ENCODE measurements around the gene BGN. TPM values are rescaled to one million over a fixed set of nuclear protein-coding genes. Genes with fewer than 3 reads are reported as not detected.

The BGN gene
- total RNA-seq, 1 experiment from 2014 or later, result 1.2 TPM

DNA sequence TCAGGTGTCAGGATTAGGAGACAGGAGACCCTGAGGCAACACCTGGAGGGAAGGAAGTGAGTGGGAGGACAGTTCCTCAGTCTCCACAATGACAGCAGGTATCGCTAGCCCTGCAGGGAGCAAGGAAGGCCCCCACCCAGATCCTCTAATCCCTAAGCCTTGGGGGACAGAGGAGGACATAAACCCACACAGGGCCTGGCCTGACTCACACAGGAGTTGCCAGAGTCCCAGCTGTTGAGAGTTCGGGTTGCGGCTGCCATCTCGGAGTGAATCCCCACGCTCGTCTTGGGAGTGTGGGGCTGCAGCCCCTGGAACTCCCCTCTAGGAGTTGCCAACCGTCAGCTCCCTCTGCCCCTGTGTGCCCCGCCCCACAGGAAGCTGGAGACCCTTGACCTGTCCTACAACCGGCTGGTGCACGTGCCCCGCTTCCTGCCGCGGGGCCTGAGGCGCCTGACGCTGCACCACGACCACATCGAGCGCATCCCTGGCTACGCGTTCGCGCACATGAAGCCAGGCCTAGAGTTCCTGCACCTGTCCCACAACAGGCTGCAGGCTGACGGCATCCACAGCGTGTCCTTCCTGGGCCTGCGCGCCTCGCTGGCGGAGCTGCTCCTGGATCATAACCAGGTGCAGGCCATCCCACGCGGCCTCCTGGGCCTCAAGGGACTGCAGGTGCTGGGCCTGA is 9.2 kb upstream of the BGN start:
- H3K4me1 Mint-ChIP-seq, result peaks cover 0 to 2% of the 10 kb centered on the region in 2 experiments; a peak in 1 of 4 replicates
- H2BK20ac ChIP-seq (ENCODE audit: low read depth, low read length, poor library complexity, severe bottlenecking), result no peak overlapping the region
- no peak overlapping the region for H3K27ac ChIP-seq (ENCODE audit: insufficient read length, low read depth, low read length)
- H3K79me1 ChIP-seq (ENCODE audit: insufficient read depth, low read depth, low read length, poor library complexity, severe bottlenecking), result no peaks in the 10 kb centered on the region
- H3K36me3 Mint-ChIP-seq (ENCODE audit: insufficient read depth in 1 of 3, low read depth in 3 of 3), result peaks cover 0 to 4% (median 0%) of the 10 kb centered on the region in 3 experiments; a peak in 1 of 7 replicates
- TF ChIP-seq, protein P1, sequence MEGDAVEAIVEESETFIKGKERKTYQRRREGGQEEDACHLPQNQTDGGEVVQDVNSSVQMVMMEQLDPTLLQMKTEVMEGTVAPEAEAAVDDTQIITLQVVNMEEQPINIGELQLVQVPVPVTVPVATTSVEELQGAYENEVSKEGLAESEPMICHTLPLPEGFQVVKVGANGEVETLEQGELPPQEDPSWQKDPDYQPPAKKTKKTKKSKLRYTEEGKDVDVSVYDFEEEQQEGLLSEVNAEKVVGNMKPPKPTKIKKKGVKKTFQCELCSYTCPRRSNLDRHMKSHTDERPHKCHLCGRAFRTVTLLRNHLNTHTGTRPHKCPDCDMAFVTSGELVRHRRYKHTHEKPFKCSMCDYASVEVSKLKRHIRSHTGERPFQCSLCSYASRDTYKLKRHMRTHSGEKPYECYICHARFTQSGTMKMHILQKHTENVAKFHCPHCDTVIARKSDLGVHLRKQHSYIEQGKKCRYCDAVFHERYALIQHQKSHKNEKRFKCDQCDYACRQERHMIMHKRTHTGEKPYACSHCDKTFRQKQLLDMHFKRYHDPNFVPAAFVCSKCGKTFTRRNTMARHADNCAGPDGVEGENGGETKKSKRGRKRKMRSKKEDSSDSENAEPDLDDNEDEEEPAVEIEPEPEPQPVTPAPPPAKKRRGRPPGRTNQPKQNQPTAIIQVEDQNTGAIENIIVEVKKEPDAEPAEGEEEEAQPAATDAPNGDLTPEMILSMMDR (conservative IDR thresholded peaks at IDR 0.05), result no peak
- H3K4me2 ChIP-seq (ENCODE audit: insufficient read depth, insufficient read length, low read length), result no peak overlapping the region
- no peak overlapping the region for H4K5ac ChIP-seq (ENCODE audit: insufficient read length, low read depth, low read length)
- H3K56ac ChIP-seq (ENCODE audit: insufficient read length, low read depth, low read length), result no peak overlapping the region
- peaks cover 23 to 41% of the 10 kb centered on the region in 2 experiments for H3K9me3 Mint-ChIP-seq
- no peak overlapping the region for H3K9ac ChIP-seq (ENCODE audit: extremely low read depth, insufficient read length, low read length)
- no peak overlapping the region for H3K18ac ChIP-seq (ENCODE audit: insufficient read length, low read depth, low read length)
- H3K27me3 ChIP-seq (ENCODE audit: insufficient read depth, low read length), result no peaks in the 10 kb centered on the region
- H3T11ph ChIP-seq (ENCODE audit: low read length), result no peak overlapping the region
- H3K27me3 Mint-ChIP-seq (ENCODE audit: low read depth), result no peaks in the 10 kb centered on the region; the same call in 1 of the 2 replicates
- no peak overlapping the region for H2BK5ac ChIP-seq (ENCODE audit: insufficient read length, low read length)
- no peaks in the 10 kb centered on the region for H3K79me2 ChIP-seq (ENCODE audit: insufficient read depth, low read length)
- no peak overlapping the region for H2BK120ac ChIP-seq (ENCODE audit: low read depth, low read length, poor library complexity, severe bottlenecking)
- no peak overlapping the region for H3K4ac ChIP-seq (ENCODE audit: low read depth, low read length)
- no peaks in the 10 kb centered on the region for H3K23me2 ChIP-seq (ENCODE audit: insufficient read length, low read depth, low read length, poor library complexity, severe bottlenecking)
- H2BK15ac ChIP-seq (ENCODE audit: low read depth, low read length), result no peak overlapping the region
- no peaks in the 10 kb centered on the region for H3K4me1 ChIP-seq (ENCODE audit: insufficient read depth, low read length)
- peaks cover 15% of the 10 kb centered on the region for H3K9me3 ChIP-seq (ENCODE audit: control insufficient read depth, low read depth, low read length)
- H3K23ac ChIP-seq (ENCODE audit: insufficient read length, low read depth, low read length), result no peak overlapping the region
- H4K20me1 ChIP-seq (ENCODE audit: control insufficient read depth, insufficient read depth, insufficient read length), result no peaks in the 10 kb centered on the region
- H4K91ac ChIP-seq (ENCODE audit: insufficient read length, low read depth, low read length), result no peak overlapping the region
- H2BK12ac ChIP-seq (ENCODE audit: insufficient read length, low read depth, low read length), result no peak overlapping the region
- H2AK5ac ChIP-seq (ENCODE audit: insufficient read length, low read length), result no peak overlapping the region
- WGBS (ENCODE audit: extremely low coverage, insufficient read length, low lambda C conversion rate), result no CpG with 5 or more reads among the region's 30 CpGs
- no peak for DNase-seq
- H3K4me3 Mint-ChIP-seq, result no peak overlapping the region
- H4K8ac ChIP-seq (replicated peaks; ENCODE audit: insufficient read length, low read depth, low read length), result no peak overlapping the region
- H2AFZ ChIP-seq (ENCODE audit: low read length), result no peak overlapping the region
- no peak overlapping the region for H3K14ac ChIP-seq (ENCODE audit: insufficient read depth, low read length)
- H3K27ac Mint-ChIP-seq, result no peak overlapping the region
